Coronary artery (tissue), 2 donors: ENCODE measurements around the gene PTPN1.

Experiments used
- DNase-seq: peaks from one replicate; pipeline ENCODE4 v3.0.0-alpha.2; 2017; ENCODE audit warnings: low spot score
- H3K27ac ChIP-seq, 2 donors: fragments of 200-600 bp; sonication (generic); one replicate each; pipeline ENCODE4 v1.5.1; 2016 to 2019
- H3K4me3 ChIP-seq: fragments of 200-600 bp; sonication (generic); 2 replicates; pipeline ENCODE4 v1.5.1; 2016; ENCODE audit warnings: mild to moderate bottlenecking, moderate library complexity
- CTCF ChIP-seq: fragments of 200-600 bp; sonication (generic); IDR thresholded peaks from one replicate; pipeline ENCODE4 v1.5.1; 2019; ENCODE audit warnings: antibody characterized with exemption

The PTPN1 gene

GRCh38 chr20:50607436-50607835 is 97.3 kb downstream of the PTPN1 start:
- Histone ChIP-seq H3K4me3 (no peak overlapping the region), H3K27ac (no peak overlapping the region)
- no peak for TF ChIP-seq CTCF
- DNase-seq: no peak

GRCh38 chr20:50607850-50608749 is 97.9 kb downstream of the PTPN1 start:
- DNase-seq: no peak
- TF ChIP-seq CTCF: no peak
- Histone ChIP-seq H3K27ac (no peak overlapping the region), H3K4me3 (no peak overlapping the region)

GRCh38 chr20:50608750-50609104 is 98.5 kb downstream of the PTPN1 start:
- Histone ChIP-seq H3K4me3 (no peak overlapping the region), H3K27ac (no peak overlapping the region)
- no peak for TF ChIP-seq CTCF
- no peak for DNase-seq

GRCh38 chr20:50609438-50609989 is 99.3 kb downstream of the PTPN1 start:
- DNase-seq: no peak
- Histone ChIP-seq H3K4me3 (no peak overlapping the region), H3K27ac (no peak overlapping the region)
- TF ChIP-seq CTCF: no peak

GRCh38 chr20:50610212-50610718 is 100.1 kb downstream of the PTPN1 start:
- DNase-seq: no peak
- Histone ChIP-seq H3K4me3 (no peak overlapping the region), H3K27ac (no peak overlapping the region)
- TF ChIP-seq CTCF: no peak

- H3K27ac ChIP-seq: no peak overlapping the region
- no peak for TF ChIP-seq CTCF
- DNase-seq: no peak
- no peak overlapping the region for H3K4me3 ChIP-seq
Measured at GRCh38 chr20:50611128-50611810, 101.1 kb downstream of the PTPN1 start.
